GM12878 (cell line): ENCODE data around the gene POLR1H. TPM values are rescaled to one million over a fixed set of nuclear protein-coding genes. Genes with fewer than 3 reads are reported as not detected.

Source experiments
- ATF2 ChIP-seq: IDR thresholded peaks from 2 replicates; pipeline ENCODE4 v1.6.1; 2012; ENCODE audit warnings: low read length, inconsistent platforms
- BCL11A ChIP-seq: IDR thresholded peaks from 2 replicates; pipeline ENCODE4 v1.6.1; 2011; ENCODE audit warnings: low read depth, low read length
- CEBPZ ChIP-seq: fragments of 150-350 bp; IDR thresholded peaks from 2 replicates; pipeline ENCODE4 v1.6.1; 2016; ENCODE audit warnings: low read depth, low read length
- CUX1 ChIP-seq: IDR thresholded peaks from 2 replicates; pipeline ENCODE4 v1.6.1; 2012; ENCODE audit warnings: improper control_type of control experiment, low read depth, low read length; ENCODE audit not compliant: insufficient replicate concordance
- EED ChIP-seq: sonication (generic); IDR thresholded peaks from 2 replicates; pipeline ENCODE4 v1.6.1; 2016; ENCODE audit warnings: antibody characterized with exemption, low read depth
- FOXK2 ChIP-seq: fragments of 450-650 bp; IDR thresholded peaks from 2 replicates; pipeline ENCODE4 v1.6.1; 2017; ENCODE audit warnings: mild to moderate bottlenecking, moderate library complexity
- IRF5 ChIP-seq: fragments of 450-650 bp; IDR thresholded peaks from 2 replicates; pipeline ENCODE4 v1.6.1; 2017; ENCODE audit warnings: borderline replicate concordance
- MTA2 ChIP-seq: fragments of 450-650 bp; IDR thresholded peaks from 2 replicates; pipeline ENCODE4 v1.6.1; 2016; ENCODE audit warnings: low read depth, mild to moderate bottlenecking, moderate library complexity
- PAX5 ChIP-seq: IDR thresholded peaks from 2 replicates; pipeline ENCODE4 v1.6.1; 2011; ENCODE audit warnings: low read depth, low read length, borderline replicate concordance
- SMC3 ChIP-seq: IDR thresholded peaks from 2 replicates; pipeline ENCODE4 v1.6.1; 2011; ENCODE audit warnings: low read length, improper control_type of control experiment, borderline replicate concordance
- STAT1 ChIP-seq: fragments of 450-650 bp; conservative IDR thresholded peaks from 2 replicates; pipeline ENCODE4 v1.6.1; 2014; ENCODE audit warnings: antibody characterized with exemption, mild to moderate bottlenecking
- SUZ12 ChIP-seq: fragments of 200-600 bp; sonication (generic); IDR thresholded peaks from one replicate; pipeline ENCODE4 v1.6.1; 2018; ENCODE audit warnings: antibody characterized with exemption, mild to moderate bottlenecking; ENCODE audit not compliant: unreplicated experiment
- YBX1 ChIP-seq: fragments of 450-650 bp; IDR thresholded peaks from 2 replicates; pipeline ENCODE4 v1.6.1; 2016; ENCODE audit warnings: antibody characterized with exemption
- ZBTB11 ChIP-seq: fragments of 450-650 bp; formaldehyde crosslinking; IDR thresholded peaks from 2 replicates; pipeline ENCODE4 v1.5.0; 2022; ENCODE audit warnings: mild to moderate bottlenecking, missing genetic modification characterization
- ZNF384 ChIP-seq: IDR thresholded peaks from 2 replicates; pipeline ENCODE4 v1.6.1; 2012; ENCODE audit warnings: low read depth, mild to moderate bottlenecking, low read length, improper control_type of control experiment, borderline replicate concordance
- polyA plus RNA-seq, 11 experiments: library from polyadenylated mRNA; depleted of rRNA in 4 of 11; unstranded in 6 of 11; stranded (reverse) in 5 of 11; fragments of >200 nt; fragmentation: Nextera tagmentation in 4 of 11; fragmentation: Illumina TruSeq in 1 of 11; extraction: Ambion mirVana in 4 of 11; extraction: Trizol in 1 of 11; gene quantifications; 1 replicate in 1 of 11; 2 replicates in 10 of 11; pipeline versions ENCODE4 v1.2.1 to v1.2.3, GENCODE V29; 2011 to 2016; ENCODE audit warnings: inconsistent platforms in 2 of 11, missing spikeins in 2 of 11, low read depth in 1 of 11
- total RNA-seq, 4 experiments: library from RNA; depleted of rRNA in 3 of 4; stranded (reverse); fragments of >200 nt in 3 of 4; fragmentation: Illumina TruSeq in 1 of 4; extraction: Trizol in 1 of 4; gene quantifications; 2 replicates each; pipeline versions ENCODE4 v1.2.1 to v1.2.3, GENCODE V29; 2013 to 2021

The POLR1H gene
- total and polyA plus RNA-seq, 10 of the 15 experiments (the other 5 are each of a cell fraction or from before 2014, with no cell fraction given): 50.6 to 160 (median 77.7) TPM

GRCh38 chr6:30042476-30042875, 18.6 kb upstream of the POLR1H start (continued):
- 0 out of 2 replicates have a peak, but pooled peaks have one; percentile 45 for TF ChIP-seq ATF2
- TF ChIP-seq BCL11A: 0 out of 2 replicates have a peak, but pooled peaks have one; percentile 43
- peak; percentile 75; the same call in 1 of the 2 replicates for TF ChIP-seq FOXK2
- TF ChIP-seq SMC3: no peak
- TF ChIP-seq CEBPZ: no peak
- TF ChIP-seq MTA2: peak; percentile 76; the same call in 1 of the 2 replicates
- TF ChIP-seq STAT1: no peak
- no peak for TF ChIP-seq YBX1
- no peak for TF ChIP-seq IRF5
- TF ChIP-seq PAX5: 0 out of 2 replicates have a peak, but pooled peaks have one; percentile 30
- no peak for TF ChIP-seq EED
- no peak for TF ChIP-seq ZBTB11 (CRISPR knock-in tag)
- no peak for TF ChIP-seq SUZ12
- TF ChIP-seq ZNF384: peak; percentile 71; the same call in 1 of the 2 replicates
- no peak for TF ChIP-seq CUX1
- TF ChIP-seq, all 136 proteins: peak for 20
